Bronchial epithelial cell (primary cell): Measurements from ENCODE around the gene MPRIP. TPM values are rescaled to one million over a fixed set of nuclear protein-coding genes. Genes with fewer than 3 reads are reported as not detected.

ENCODE experiments used
- DNase-seq: peaks from one replicate; pipeline ENCODE4 v3.0.0-alpha.2; 2010; ENCODE audit warnings: low read depth
- FAIRE-seq: peaks from 2 replicates; lab custom pipeline; 2011; peaks lifted over from hg19 to GRCh38; lab: Jason Lieb, UNC
- H3K27me3 ChIP-seq: 2 replicates; pipeline ENCODE4 v1.5.1; 2011; ENCODE audit warnings: low read length; ENCODE audit not compliant: control insufficient read depth, insufficient read depth
- H3K36me3 ChIP-seq: 2 replicates; pipeline ENCODE4 v1.5.1; 2011; ENCODE audit warnings: low read length; ENCODE audit not compliant: control insufficient read depth, insufficient read depth
- H3K4me3 ChIP-seq: 2 replicates; pipeline ENCODE4 v1.5.1; 2011; ENCODE audit warnings: mild to moderate bottlenecking, low read depth, low read length, control low read depth
- CTCF ChIP-seq: IDR thresholded peaks from 2 replicates; pipeline ENCODE4 v1.5.1; 2011; ENCODE audit warnings: mild to moderate bottlenecking, moderate library complexity, low read length, control low read depth, inconsistent platforms; ENCODE audit not compliant: insufficient read depth, severe bottlenecking
- total RNA-seq: library from RNA; depleted of rRNA; stranded (reverse); fragments of >200 nt; gene quantifications from 2 replicates; pipeline ENCODE4 v1.2.1, GENCODE V29; 2014

Gene MPRIP
- total RNA-seq, 1 donor from 2014 or later = 183 TPM

- no peak for TF ChIP-seq CTCF
- no peak for DNase-seq
- Histone ChIP-seq H3K4me3 (no peak overlapping the region), H3K27me3 (no peaks in the 10 kb centered on the region), H3K36me3 (no peaks in the 10 kb centered on the region)
- no peak for FAIRE-seq
Observed at GRCh38 chr17:17022011-17022410, 20.2 kb upstream of the MPRIP start.

GRCh38 chr17:17022456-17022855 lies 19.8 kb upstream of the MPRIP start:
- Histone ChIP-seq H3K27me3 (no peaks in the 10 kb centered on the region), H3K4me3 (no peak overlapping the region), H3K36me3 (no peaks in the 10 kb centered on the region)
- no peak for TF ChIP-seq CTCF
- DNase-seq (no peak), FAIRE-seq (no peak)

- Histone ChIP-seq H3K27me3 (no peaks in the 10 kb centered on the region), H3K4me3 (no peak overlapping the region), H3K36me3 (no peaks in the 10 kb centered on the region)
- TF ChIP-seq CTCF = no peak
- FAIRE-seq = no peak
- no peak for DNase-seq
Observed at GRCh38 chr17:17024778-17025300, 17.4 kb upstream of the MPRIP start.

GRCh38 chr17:17025621-17026020 lies 16.6 kb upstream of the MPRIP start:
- DNase-seq (no peak), FAIRE-seq (no peak)
- no peaks in the 10 kb centered on the region for H3K36me3 ChIP-seq
- no peaks in the 10 kb centered on the region for H3K27me3 ChIP-seq
- TF ChIP-seq CTCF = no peak
- no peak overlapping the region for H3K4me3 ChIP-seq

- Histone ChIP-seq H3K27me3 (no peaks in the 10 kb centered on the region), H3K36me3 (no peaks in the 10 kb centered on the region), H3K4me3 (no peak overlapping the region)
- no peak for FAIRE-seq
- TF ChIP-seq CTCF = no peak
- no peak for DNase-seq
Observed at GRCh38 chr17:17026163-17026562, 16.1 kb upstream of the MPRIP start.

GRCh38 chr17:17027442-17028058 lies 14.7 kb upstream of the MPRIP start:
- FAIRE-seq = no peak
- TF ChIP-seq CTCF = no peak
- H3K27me3 ChIP-seq = no peaks in the 10 kb centered on the region

More at GRCh38 chr17:17027442-17028058, 14.7 kb upstream of the MPRIP start:
- no peak for DNase-seq
- Histone ChIP-seq H3K36me3 (no peaks in the 10 kb centered on the region), H3K4me3 (no peak overlapping the region)
